Fibroblast of mammary gland (primary cell): ENCODE results near the gene NUP43.

ENCODE experiments used
- DNase-seq: peaks from one replicate; pipeline ENCODE4 v3.0.0-alpha.2; 2010; ENCODE audit warnings: low read depth
- H3K4me3 ChIP-seq: 2 replicates; pipeline ENCODE4 v1.5.1; 2011; ENCODE audit warnings: low read depth, mild to moderate bottlenecking, low read length, moderate library complexity; ENCODE audit not compliant: control insufficient read depth
- TF ChIP-seq, protein P1 (sequence below): conservative IDR thresholded peaks from 2 replicates; pipeline ENCODE4 v1.5.1; 2011; ENCODE audit warnings: low read depth, low read length, inconsistent platforms; ENCODE audit not compliant: control insufficient read depth, insufficient read depth

NUP43 gene

DNA sequence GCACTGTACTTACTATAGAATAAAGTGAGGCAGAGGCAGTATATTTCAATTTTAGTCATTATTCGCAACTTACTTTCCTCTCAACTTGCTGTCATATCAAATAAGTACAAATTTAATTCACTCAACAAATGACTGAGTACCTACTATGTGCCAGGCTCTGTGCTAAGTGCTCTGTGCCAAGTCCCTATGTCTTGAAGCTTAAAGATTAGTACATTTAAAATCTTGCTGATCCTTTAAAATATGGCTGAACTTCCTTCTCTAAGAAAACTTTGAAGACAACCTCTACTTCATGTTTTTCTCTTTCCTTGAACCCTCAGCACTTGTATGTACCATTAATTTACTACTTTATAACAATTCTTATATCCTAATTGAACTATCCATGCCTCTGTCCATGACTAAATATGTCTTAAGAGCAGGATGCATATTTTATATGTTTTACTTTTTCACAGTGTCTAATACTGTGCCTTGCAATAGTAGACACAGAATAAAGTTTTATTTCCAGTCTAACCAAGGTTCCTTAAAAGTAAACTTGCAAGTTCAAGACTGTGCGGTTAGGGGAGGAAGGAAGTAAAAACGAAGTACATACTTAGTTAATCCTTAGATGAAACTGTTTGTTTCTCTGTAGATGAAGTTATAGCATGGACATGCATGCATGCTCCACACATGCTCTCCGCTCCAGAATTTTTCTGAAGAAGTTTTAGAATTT is 18.4 kb downstream of the NUP43 start:
- DNase-seq: no peak
- TF ChIP-seq, protein P1, sequence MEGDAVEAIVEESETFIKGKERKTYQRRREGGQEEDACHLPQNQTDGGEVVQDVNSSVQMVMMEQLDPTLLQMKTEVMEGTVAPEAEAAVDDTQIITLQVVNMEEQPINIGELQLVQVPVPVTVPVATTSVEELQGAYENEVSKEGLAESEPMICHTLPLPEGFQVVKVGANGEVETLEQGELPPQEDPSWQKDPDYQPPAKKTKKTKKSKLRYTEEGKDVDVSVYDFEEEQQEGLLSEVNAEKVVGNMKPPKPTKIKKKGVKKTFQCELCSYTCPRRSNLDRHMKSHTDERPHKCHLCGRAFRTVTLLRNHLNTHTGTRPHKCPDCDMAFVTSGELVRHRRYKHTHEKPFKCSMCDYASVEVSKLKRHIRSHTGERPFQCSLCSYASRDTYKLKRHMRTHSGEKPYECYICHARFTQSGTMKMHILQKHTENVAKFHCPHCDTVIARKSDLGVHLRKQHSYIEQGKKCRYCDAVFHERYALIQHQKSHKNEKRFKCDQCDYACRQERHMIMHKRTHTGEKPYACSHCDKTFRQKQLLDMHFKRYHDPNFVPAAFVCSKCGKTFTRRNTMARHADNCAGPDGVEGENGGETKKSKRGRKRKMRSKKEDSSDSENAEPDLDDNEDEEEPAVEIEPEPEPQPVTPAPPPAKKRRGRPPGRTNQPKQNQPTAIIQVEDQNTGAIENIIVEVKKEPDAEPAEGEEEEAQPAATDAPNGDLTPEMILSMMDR: no peak
- no peak overlapping the region for H3K4me3 ChIP-seq

DNA sequence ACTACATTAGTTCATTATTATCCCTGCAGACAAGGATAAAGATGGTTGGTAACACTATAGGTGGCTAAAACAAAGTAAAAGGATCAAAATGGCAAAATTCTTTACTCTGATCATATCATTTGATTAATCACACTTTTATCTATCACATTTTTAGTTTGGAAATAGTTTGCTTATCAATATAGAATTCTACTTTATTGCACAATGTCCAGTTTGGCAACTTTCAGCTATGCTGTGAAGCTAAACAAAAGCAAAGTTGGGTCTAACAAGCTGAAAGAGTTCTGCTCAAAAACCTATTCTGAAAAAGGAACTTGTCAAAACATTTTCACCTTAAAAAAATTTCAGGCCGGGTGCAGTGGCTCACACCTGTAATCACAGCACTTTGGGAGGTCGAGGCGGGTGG is 20.5 kb downstream of the NUP43 start:
- H3K4me3 ChIP-seq: no peak overlapping the region
- DNase-seq: no peak
- TF ChIP-seq, protein P1: no peak

DNA sequence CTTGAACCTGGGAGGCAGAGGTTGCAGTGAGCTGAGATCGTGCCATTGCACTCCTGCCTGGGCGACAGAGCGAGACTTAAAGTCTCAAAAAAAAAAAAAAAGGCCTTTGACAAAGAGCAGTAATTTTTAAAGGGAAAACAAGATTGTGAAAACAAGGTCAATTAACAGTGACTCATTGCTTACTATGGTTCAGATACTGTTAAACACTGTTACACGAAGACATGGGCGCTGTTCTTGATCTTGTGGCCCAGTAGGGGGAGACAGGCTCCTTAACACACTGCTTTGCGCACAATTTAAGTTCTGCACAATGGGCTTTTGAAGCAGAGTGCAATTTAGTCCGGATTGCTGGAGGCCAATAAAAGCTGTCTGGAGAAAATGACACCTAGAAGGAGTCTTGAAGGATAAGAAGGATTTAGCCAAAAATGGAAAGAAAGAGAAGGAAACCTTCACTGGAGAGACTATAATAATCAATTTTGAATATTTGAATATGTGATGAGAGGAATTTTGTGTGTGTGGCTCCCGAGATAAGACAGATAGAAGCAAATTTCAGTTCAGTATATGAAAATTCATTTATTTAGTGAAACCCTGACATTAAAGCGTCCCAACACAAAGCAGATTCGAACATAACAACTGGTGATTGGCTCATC is 22.4 kb downstream of the NUP43 start:
- peak; percentile 90 for DNase-seq
- TF ChIP-seq, protein P1: peak; percentile 95
- H3K4me3 ChIP-seq: no peak overlapping the region

DNA sequence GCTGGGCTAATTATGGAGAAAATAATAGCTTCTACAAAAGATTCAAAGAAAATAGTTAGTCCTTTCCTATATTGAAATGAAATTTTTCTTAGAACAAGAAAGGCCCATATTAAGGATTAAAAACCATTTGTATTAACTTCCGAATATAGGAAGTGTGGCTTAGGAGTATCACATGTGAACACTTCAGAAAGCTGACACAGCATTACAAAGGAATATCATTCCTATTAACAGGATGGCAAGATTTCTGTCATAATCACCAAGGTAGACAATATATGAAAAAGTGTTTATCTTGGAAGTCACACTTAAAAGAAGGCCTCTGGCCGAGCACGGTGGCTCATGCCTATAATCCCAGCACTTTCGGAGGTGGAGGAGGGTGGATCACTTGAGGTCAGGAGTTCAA is 23.1 kb downstream of the NUP43 start:
- no peak overlapping the region for H3K4me3 ChIP-seq
- TF ChIP-seq, protein P1: no peak
- DNase-seq: no peak

DNA sequence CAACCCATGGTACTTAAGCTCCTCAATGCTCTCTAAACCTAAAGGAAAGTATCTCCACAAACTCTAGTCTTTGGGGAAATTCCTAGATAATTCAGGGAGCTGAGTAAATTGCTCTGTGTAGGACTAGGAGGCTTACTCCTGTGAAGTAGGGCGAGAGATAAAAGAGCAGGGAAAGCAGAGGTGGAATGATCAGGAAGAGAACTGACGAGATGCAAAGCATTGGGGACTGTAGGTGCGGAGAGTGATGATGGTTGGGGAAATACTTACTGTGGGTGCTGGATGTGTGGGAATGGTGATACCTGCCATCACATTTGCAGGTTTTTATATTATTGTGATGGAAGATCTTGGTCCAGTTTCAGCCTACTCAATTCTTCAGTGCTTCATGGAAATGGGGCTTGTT is 26.8 kb downstream of the NUP43 start:
- no peak for DNase-seq
- TF ChIP-seq, protein P1: no peak
- no peak overlapping the region for H3K4me3 ChIP-seq

DNA sequence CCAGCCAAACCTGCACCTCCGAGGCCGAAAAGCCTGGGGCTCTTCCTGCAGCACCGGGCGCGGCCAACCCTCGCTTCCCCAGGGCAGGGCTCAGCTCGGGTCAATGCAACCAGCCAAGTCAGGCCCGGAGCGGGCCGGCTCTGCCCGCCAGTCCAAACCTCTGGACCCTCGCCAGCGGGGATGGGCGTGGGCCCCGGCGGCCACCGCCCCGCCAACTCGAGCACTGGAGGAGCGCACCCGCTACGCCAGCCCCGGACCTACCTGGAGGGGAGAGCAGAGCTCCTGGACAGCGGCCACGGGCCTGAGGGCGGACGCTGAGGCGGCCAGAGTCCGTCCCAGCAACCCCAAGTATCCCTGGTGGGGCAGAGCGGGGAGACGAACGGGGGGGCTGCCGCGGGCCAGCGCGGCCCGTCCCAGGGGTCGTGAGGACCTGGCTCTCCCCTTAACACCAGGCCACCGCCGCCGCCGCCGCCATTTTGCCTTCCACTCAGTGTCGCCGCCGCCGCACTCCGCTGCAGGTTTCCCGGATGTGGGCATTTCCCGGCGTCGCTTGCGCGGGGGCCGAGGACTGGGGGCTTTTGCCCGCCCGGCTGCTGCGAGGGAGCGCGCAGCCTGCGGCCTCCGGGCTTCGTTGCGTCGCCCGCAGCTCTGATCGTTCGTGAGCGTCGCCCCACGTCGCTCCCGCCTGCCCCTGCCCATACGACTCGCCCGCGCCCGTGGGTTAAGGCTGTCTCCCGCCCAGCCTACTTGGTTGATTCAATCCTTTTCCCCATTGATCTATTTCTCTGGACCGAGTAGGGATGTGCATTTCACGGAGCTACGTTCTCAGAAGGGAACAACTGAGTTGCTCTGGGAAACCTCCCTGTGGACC is 28.5 kb downstream of the NUP43 start, which contains the start of gene LATS1:
Gene LATS1, minus strand, starts transcription at position 514 of the 871 bp plus-strand sequence. CDS start 15,975 bp downstream, outside the sequence.
- TF ChIP-seq, protein P1: no peak
- H3K4me3 ChIP-seq: peak within 1 kb of the TSS; percentile 89
- DNase-seq: peak; percentile 78
